LNCAP (cell line): ENCODE measurements around the gene TCFL5.

ENCODE experiments used
- CTCF ChIP-seq: fragments of 450-650 bp; IDR thresholded peaks from 2 replicates; pipeline ENCODE4 v1.5.1; 2017; ENCODE audit warnings: mild to moderate bottlenecking

Gene TCFL5

GRCh38 chr20:62817975-62818591 is 43.5 kb downstream of the TCFL5 start:
- no peak for TF ChIP-seq CTCF

GRCh38 chr20:62816884-62817873 is 44.4 kb downstream of the TCFL5 start, which contains the start of gene COL9A3:
Gene COL9A3, plus strand, starts transcription at chr20:62817050. Its CDS starts 15 bp downstream, at chr20:62817065.
- no peak for TF ChIP-seq CTCF

- no peak for TF ChIP-seq CTCF
These were observed 45.4 kb downstream of the TCFL5 start for GRCh38 chr20:62816031-62816883.

- TF ChIP-seq CTCF = no peak
These were observed 46.3 kb downstream of the TCFL5 start for GRCh38 chr20:62815066-62815991.

- TF ChIP-seq CTCF = no peak
These were observed 46.9 kb downstream of the TCFL5 start for GRCh38 chr20:62814709-62815065.

GRCh38 chr20:62814060-62814708 is 47.4 kb downstream of the TCFL5 start:
- no peak for TF ChIP-seq CTCF
